ENCODE data around the gene NCAM1. TPM values are rescaled to one million over a fixed set of nuclear protein-coding genes. Genes with fewer than 3 reads are reported as not detected.

The NCAM1 gene
- total RNA-seq, 1 experiment from 2014 or later = 5.9 TPM

GRCh38 chr11:113188371-113188834 is 227.2 kb downstream of the NCAM1 start:
- TF ChIP-seq FOXP4 (CRISPR knock-in tag; IDR thresholded peaks at IDR 0.05) (no peak), EMX1 (CRISPR knock-in tag; IDR thresholded peaks at IDR 0.05) (no peak), ZNF317 (CRISPR knock-in tag; IDR thresholded peaks at IDR 0.05; ENCODE audit: borderline replicate concordance, low read depth) (no peak), ZNF281 (CRISPR knock-in tag; IDR thresholded peaks at IDR 0.05) (no peak), CBFB (CRISPR knock-in tag; IDR thresholded peaks at IDR 0.05; ENCODE audit: low read depth) (no peak), GTF2I (CRISPR knock-in tag; conservative IDR thresholded peaks at IDR 0.05) (no peak), E2F5 (CRISPR knock-in tag; IDR thresholded peaks at IDR 0.05) (no peak), RELA (CRISPR knock-in tag; IDR thresholded peaks at IDR 0.05; ENCODE audit: borderline replicate concordance) (no peak), NR3C1 (CRISPR knock-in tag; conservative IDR thresholded peaks at IDR 0.05; ENCODE audit: low read depth) (no peak)
- TF ChIP-seq, protein P1, sequence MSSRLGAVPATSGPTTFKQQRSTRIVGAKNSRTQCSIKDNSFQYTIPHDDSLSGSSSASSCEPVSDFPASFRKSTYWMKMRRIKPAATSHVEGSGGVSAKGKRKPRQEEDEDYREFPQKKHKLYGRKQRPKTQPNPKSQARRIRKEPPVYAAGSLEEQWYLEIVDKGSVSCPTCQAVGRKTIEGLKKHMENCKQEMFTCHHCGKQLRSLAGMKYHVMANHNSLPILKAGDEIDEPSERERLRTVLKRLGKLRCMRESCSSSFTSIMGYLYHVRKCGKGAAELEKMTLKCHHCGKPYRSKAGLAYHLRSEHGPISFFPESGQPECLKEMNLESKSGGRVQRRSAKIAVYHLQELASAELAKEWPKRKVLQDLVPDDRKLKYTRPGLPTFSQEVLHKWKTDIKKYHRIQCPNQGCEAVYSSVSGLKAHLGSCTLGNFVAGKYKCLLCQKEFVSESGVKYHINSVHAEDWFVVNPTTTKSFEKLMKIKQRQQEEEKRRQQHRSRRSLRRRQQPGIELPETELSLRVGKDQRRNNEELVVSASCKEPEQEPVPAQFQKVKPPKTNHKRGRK (CRISPR knock-in tag; IDR thresholded peaks at IDR 0.05; ENCODE audit: borderline replicate concordance) = no peak
- TF ChIP-seq, protein P2, sequence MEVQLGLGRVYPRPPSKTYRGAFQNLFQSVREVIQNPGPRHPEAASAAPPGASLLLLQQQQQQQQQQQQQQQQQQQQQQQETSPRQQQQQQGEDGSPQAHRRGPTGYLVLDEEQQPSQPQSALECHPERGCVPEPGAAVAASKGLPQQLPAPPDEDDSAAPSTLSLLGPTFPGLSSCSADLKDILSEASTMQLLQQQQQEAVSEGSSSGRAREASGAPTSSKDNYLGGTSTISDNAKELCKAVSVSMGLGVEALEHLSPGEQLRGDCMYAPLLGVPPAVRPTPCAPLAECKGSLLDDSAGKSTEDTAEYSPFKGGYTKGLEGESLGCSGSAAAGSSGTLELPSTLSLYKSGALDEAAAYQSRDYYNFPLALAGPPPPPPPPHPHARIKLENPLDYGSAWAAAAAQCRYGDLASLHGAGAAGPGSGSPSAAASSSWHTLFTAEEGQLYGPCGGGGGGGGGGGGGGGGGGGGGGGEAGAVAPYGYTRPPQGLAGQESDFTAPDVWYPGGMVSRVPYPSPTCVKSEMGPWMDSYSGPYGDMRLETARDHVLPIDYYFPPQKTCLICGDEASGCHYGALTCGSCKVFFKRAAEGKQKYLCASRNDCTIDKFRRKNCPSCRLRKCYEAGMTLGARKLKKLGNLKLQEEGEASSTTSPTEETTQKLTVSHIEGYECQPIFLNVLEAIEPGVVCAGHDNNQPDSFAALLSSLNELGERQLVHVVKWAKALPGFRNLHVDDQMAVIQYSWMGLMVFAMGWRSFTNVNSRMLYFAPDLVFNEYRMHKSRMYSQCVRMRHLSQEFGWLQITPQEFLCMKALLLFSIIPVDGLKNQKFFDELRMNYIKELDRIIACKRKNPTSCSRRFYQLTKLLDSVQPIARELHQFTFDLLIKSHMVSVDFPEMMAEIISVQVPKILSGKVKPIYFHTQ (CRISPR knock-in tag; IDR thresholded peaks at IDR 0.05) = no peak
- Mint-ChIP-seq H3K36me3 (no peaks in the 10 kb centered on the region), H3K27ac (no peak overlapping the region), H3K27me3 (ENCODE audit: low read depth) (no peaks in the 10 kb centered on the region; the same call in 1 of the 2 replicates), H3K4me3 (no peak overlapping the region), H3K4me1 (peaks cover 13% of the 10 kb centered on the region), H3K9me3 (0 out of 2 replicates have a peak, but pooled peaks cover 5% of the 10 kb centered on the region)
- CTCF ChIA-PET = no interaction called here
- POLR2A ChIA-PET = no interaction called here
- ATAC-seq (no peak), DNase-seq (ENCODE audit: low spot score) (no peak)

DNA sequence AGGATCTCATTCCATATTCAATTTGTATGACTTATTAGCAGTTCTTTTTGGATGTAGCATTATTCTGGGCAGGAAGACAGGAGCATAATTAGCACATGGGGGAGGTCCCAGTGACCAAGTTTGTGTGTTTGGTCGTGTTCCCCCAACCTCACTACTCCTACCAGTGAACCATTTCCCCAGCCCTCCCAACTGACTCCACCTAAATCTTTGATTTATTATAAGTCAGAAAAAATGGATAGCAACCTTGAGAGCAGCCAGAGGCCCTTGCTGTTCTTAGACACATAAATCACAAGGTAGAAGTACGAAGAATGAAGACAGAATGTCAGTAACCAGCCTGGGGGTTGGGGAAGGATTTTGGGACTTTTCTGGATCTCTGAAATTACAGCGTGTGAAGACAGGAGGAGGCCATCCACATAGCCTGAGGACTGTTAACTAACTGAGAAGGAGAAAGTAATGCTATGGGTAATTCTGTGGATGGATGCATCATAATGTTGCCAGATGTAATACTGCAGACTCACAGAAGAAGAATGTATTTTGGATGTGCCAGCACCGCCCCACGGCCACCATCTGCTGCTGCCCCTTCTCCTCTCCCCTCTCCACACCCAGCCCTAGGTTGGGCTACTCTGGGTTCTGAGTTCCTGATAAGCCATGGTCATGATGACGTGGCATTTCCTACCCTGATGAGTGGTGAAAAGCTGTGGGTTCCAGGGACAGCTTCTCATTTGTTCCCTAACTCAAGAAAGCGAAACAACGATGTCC is 228.9 kb downstream of the NCAM1 start:
- H3K27me3 Mint-ChIP-seq (ENCODE audit: low read depth) = no peaks in the 10 kb centered on the region; the same call in 1 of the 2 replicates
- TF ChIP-seq OVOL2 (CRISPR knock-in tag; IDR thresholded peaks at IDR 0.05; ENCODE audit: borderline replicate concordance) = no peak
- TF ChIP-seq, protein P3, sequence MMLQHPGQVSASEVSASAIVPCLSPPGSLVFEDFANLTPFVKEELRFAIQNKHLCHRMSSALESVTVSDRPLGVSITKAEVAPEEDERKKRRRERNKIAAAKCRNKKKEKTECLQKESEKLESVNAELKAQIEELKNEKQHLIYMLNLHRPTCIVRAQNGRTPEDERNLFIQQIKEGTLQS (CRISPR knock-in tag; conservative IDR thresholded peaks at IDR 0.05) = no peak
- no peak for TF ChIP-seq SOX15 (CRISPR knock-in tag; IDR thresholded peaks at IDR 0.05)
- TF ChIP-seq, protein P4, sequence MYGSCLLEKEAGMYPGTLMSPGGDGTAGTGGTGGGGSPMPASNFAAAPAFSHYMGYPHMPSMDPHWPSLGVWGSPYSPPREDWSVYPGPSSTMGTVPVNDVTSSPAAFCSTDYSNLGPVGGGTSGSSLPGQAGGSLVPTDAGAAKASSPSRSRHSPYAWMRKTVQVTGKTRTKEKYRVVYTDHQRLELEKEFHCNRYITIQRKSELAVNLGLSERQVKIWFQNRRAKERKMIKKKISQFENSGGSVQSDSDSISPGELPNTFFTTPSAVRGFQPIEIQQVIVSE (CRISPR knock-in tag; IDR thresholded peaks at IDR 0.05; ENCODE audit: borderline replicate concordance) = no peak
- TF ChIP-seq SMAD3 (CRISPR knock-in tag; IDR thresholded peaks at IDR 0.05; ENCODE audit: borderline replicate concordance) = no peak
- no peak for ATAC-seq
- 0 out of 2 replicates have a peak, but pooled peaks cover 5% of the 10 kb centered on the region for H3K9me3 Mint-ChIP-seq
- no peak for DNase-seq (ENCODE audit: low spot score)
- ChIA-PET CTCF (no interaction called here), POLR2A (no interaction called here)
- peaks cover 13% of the 10 kb centered on the region for H3K4me1 Mint-ChIP-seq
- no peak overlapping the region for H3K4me3 Mint-ChIP-seq
- H3K36me3 Mint-ChIP-seq = no peaks in the 10 kb centered on the region
- H3K27ac Mint-ChIP-seq = no peak overlapping the region
